HG03135 (cell line): ENCODE data around the gene RTEL1.

Experiments used
- ATAC-seq: cut with Tn5 transposase; IDR thresholded peaks from one replicate; pipeline ENCODE4 v1.9.1; 2021; ENCODE audit warnings: mild to moderate bottlenecking, moderate library complexity; ENCODE audit not compliant: unreplicated experiment

Gene RTEL1

GRCh38 chr20:63737945-63738686 is 80.0 kb downstream of the RTEL1 start:
- ATAC-seq: no peak

- no peak for ATAC-seq
These were observed 80.6 kb downstream of the RTEL1 start for GRCh38 chr20:63738687-63739129.

GRCh38 chr20:63739130-63740069 is 81.3 kb downstream of the RTEL1 start, which contains the start of gene SLC2A4RG:
Gene SLC2A4RG (plus strand): TSS chr20:63739776. CDS start chr20:63739913, 137 bp downstream.
- ATAC-seq: peak; percentile 29

GRCh38 chr20:63740070-63740626 is 82.0 kb downstream of the RTEL1 start:
- no peak for ATAC-seq

GRCh38 chr20:63740627-63741353 is 82.7 kb downstream of the RTEL1 start:
- ATAC-seq: no peak

GRCh38 chr20:63741354-63741675 is 83.2 kb downstream of the RTEL1 start:
- no peak for ATAC-seq

- ATAC-seq: no peak
These were observed 83.7 kb downstream of the RTEL1 start for GRCh38 chr20:63741676-63742380.

- ATAC-seq: no peak
These were observed 84.4 kb downstream of the RTEL1 start for GRCh38 chr20:63742381-63743024.

- ATAC-seq: no peak
These were observed 85.3 kb downstream of the RTEL1 start for GRCh38 chr20:63743210-63743970.

GRCh38 chr20:63744158-63744557 is 86.0 kb downstream of the RTEL1 start:
- no peak for ATAC-seq

- no peak for ATAC-seq
These were observed 86.7 kb downstream of the RTEL1 start for GRCh38 chr20:63744574-63745423.

- ATAC-seq: no peak
These were observed 87.3 kb downstream of the RTEL1 start for GRCh38 chr20:63745424-63745805.
